HepG2 (cell line): Measurements from ENCODE around the gene IQCN. TPM values are rescaled to one million over a fixed set of nuclear protein-coding genes. Genes with fewer than 3 reads are reported as not detected.

Source experiments
- AHR ChIP-seq: IDR thresholded peaks from 2 replicates; pipeline ENCODE4 v1.6.1; 2018; ENCODE audit warnings: missing genetic modification reagents, missing compliant biosample characterization
- HOXA3 ChIP-seq: sonication (generic); formaldehyde crosslinking; IDR thresholded peaks from 2 replicates; pipeline ENCODE4 v1.5.0; 2020; ENCODE audit warnings: missing genetic modification reagents
- NFIB ChIP-seq: sonication (generic); formaldehyde crosslinking; IDR thresholded peaks from 2 replicates; pipeline ENCODE4 v1.9.0; 2021; ENCODE audit warnings: missing genetic modification reagents, mild to moderate bottlenecking, borderline replicate concordance
- ZNF318 ChIP-seq: sonication (generic); formaldehyde crosslinking; IDR thresholded peaks from 2 replicates; pipeline ENCODE4 v1.4.0; 2020; ENCODE audit warnings: mild to moderate bottlenecking, missing genetic modification reagents
- polyA plus RNA-seq, 8 experiments: library from polyadenylated mRNA; depleted of rRNA in 3 of 8; stranded (reverse) in 7 of 8; unstranded in 1 of 8; fragments of >200 nt; fragmentation: Illumina TruSeq in 4 of 8; extraction: Trizol in 4 of 8; gene quantifications; 2 replicates each; pipeline versions ENCODE4 v1.2.1 to v1.2.3, GENCODE V29; 2011 to 2016; ENCODE audit warnings: low read depth in 4 of 8, missing spikeins in 1 of 8, mixed read lengths in 1 of 8; ENCODE audit not compliant: insufficient read depth in 1 of 8
- total RNA-seq, 5 experiments: library from RNA; depleted of rRNA; stranded (reverse); fragments of >200 nt; fragmentation: Illumina TruSeq; extraction: Trizol; gene quantifications; 2 replicates each; pipeline ENCODE4 v1.2.3, GENCODE V29; 2016; ENCODE audit warnings: low read depth in 1 of 5

Gene IQCN
- total and polyA plus RNA-seq, 2 of the 13 experiments (the other 11 are each of a cell fraction or from before 2014, with no cell fraction given): 0.04 to 0.18 TPM

DNA sequence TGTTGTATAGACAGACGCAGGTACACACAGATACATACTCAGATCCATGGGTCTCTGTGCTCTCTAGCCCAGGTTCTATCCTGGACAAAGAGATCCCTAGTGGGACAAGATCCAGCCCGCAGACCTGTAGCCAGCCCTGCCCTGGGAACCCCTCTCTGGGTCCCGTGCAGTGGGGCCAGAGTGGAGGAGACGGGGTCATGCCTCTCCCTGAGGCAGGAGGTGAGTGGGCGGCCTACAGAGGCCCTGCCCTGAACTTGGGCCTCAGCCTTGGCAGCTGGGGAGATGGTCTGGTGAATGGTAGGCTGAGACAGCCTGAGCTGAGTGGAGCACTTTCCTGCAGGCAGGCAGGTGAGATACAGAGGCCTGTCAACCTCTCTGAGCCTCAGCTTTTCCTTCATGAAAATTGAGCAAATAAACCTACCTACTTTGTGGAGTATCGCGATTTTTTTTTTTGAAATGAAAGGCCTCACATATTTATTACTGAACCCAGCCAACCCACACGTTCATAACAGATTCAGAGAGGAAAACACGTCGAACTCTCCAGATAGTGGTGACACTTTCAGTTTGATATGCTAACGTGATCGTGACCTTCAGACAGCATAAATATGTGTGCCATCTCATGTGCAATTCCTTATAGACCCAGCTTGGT lies 10.6 kb upstream of the IQCN start (continued):
- no peak for TF ChIP-seq ZNF318 (CRISPR knock-in tag)
- 0 out of 2 replicates have a peak, but pooled peaks have one; percentile 26 for TF ChIP-seq AHR (CRISPR knock-in tag)
- 0 out of 2 replicates have a peak, but pooled peaks have one; percentile 12 for TF ChIP-seq HOXA3
- TF ChIP-seq NFIB: no peak
